Measurements from ENCODE around the gene CCL8.
"Not testable (repeated sequence)": the region's sequence is repeated elsewhere in the genome, so short reads cannot be mapped to it uniquely, and the experiment has no call there.

Gene CCL8

DNA sequence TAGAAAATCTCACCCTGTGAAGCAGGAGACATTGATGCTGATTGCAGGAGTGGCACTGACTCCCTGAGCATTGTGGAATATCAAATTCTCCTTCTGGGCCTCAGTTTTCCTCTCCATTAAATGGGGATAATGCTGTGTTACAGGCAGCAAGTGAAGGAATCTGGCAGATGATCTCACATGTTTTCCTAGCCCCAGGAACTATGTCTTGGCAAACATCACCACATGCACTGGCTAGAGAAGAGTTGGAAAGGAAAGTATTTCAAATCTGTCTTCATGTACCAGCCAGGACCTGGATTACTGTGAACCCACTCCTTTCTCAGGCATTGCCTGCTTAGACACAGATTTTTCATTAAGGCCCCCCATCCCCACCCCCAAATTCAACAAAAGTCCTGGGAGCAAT, 13.6 kb upstream of the CCL8 start:
- H3K27ac Mint-ChIP-seq = no peak overlapping the region
- H3K36me3 Mint-ChIP-seq = no peaks in the 10 kb centered on the region
- no peak overlapping the region for H3K4me3 Mint-ChIP-seq
- H3K9me3 Mint-ChIP-seq = no peaks in the 10 kb centered on the region
- peaks cover 11% of the 10 kb centered on the region for H3K27me3 Mint-ChIP-seq
- H3K4me1 Mint-ChIP-seq = no peaks in the 10 kb centered on the region

DNA sequence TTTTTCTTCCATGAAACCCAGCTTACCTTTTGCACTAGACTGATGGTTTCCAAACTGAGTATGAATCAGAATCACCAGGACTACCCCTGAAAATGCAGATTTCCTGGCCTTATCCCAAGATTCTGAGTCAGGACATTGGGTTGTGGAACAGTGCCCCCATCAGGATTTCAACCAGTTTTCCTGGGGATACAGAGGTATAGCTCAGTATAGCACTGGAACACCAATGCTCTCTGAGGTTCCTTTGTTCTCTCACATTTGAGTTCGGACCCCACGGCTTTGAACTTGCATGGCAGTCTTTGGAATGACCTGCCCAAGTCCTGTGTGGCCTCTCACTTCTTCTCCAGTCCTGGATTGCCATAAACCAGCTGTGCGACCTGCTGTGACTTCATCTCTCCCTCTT, 12.8 kb upstream of the CCL8 start:
- Mint-ChIP-seq H3K9me3 (no peaks in the 10 kb centered on the region), H3K36me3 (no peaks in the 10 kb centered on the region), H3K27ac (no peak overlapping the region), H3K4me3 (no peak overlapping the region), H3K27me3 (peaks cover 5% of the 10 kb centered on the region), H3K4me1 (no peaks in the 10 kb centered on the region)

DNA sequence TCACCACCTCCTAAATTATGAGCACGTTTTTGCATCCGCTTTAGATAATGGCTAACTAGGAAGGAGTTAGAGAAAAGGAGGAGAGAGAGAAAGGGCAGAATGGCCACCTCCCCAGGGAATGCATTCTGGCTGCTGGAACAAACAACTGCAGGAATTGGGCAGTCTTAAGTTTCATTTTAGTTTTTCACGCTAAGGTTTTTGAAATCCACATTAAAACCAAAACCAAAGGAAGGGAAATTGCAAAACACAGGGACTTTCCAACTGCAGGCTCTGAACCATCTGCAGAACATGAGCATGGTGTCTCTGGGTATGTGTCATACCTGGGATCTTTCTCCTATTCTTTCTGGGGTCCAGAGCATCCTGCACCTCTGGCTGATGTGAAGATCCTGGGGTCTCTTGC, 12.1 kb upstream of the CCL8 start:
- Mint-ChIP-seq H3K4me3 (no peak overlapping the region), H3K36me3 (no peaks in the 10 kb centered on the region), H3K27me3 (peaks cover 4% of the 10 kb centered on the region), H3K9me3 (no peaks in the 10 kb centered on the region), H3K27ac (no peak overlapping the region), H3K4me1 (no peaks in the 10 kb centered on the region)

DNA sequence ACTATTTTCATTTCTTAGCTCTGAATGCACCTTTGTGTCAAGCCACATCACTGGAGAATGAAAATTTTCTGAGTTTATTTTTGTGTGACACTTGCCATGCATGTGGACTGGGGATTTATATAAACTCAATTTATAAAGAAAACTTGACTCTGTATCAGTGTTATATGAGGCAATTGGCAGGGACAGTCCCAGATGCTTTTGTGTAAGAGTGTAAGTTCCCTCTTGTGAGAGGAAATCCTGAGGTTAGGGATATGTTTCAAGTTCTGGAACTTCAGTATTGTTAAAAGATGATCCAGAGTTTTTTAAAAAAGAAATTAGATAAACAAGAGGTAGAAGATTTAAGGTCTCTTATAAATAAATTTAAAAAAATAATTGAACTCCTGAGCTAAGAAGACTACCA, 10.9 kb upstream of the CCL8 start:
- no peaks in the 10 kb centered on the region for H3K36me3 Mint-ChIP-seq
- H3K9me3 Mint-ChIP-seq = no peaks in the 10 kb centered on the region
- peaks cover 4% of the 10 kb centered on the region for H3K27me3 Mint-ChIP-seq
- H3K27ac Mint-ChIP-seq = no peak overlapping the region
- H3K4me3 Mint-ChIP-seq = no peak overlapping the region
- H3K4me1 Mint-ChIP-seq = no peaks in the 10 kb centered on the region

DNA sequence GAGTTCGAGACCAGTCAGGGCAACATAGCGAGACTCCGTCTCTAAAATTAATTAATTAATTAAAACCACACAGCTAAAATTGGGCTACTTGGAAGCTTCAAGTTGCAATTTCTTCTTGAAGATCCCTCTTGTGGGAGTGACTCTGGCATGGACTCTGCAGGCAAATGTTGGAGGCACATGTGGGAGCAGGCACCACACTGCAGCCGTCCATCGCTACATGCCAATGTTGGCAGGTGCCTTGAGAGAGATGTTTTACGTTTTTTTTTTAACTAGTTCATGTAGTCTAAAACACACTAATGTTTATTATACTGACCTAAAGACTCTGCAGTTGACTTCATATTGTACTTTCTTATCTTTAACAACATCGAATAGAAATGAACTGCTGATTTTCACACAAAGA, 7.9 kb upstream of the CCL8 start:
- H3K4me1 Mint-ChIP-seq = no peaks in the 10 kb centered on the region
- no peak overlapping the region for H3K4me3 Mint-ChIP-seq
- no peaks in the 10 kb centered on the region for H3K36me3 Mint-ChIP-seq
- H3K27me3 Mint-ChIP-seq = peaks cover 6% of the 10 kb centered on the region
- H3K9me3 Mint-ChIP-seq = no peaks in the 10 kb centered on the region
- no peak overlapping the region for H3K27ac Mint-ChIP-seq

DNA sequence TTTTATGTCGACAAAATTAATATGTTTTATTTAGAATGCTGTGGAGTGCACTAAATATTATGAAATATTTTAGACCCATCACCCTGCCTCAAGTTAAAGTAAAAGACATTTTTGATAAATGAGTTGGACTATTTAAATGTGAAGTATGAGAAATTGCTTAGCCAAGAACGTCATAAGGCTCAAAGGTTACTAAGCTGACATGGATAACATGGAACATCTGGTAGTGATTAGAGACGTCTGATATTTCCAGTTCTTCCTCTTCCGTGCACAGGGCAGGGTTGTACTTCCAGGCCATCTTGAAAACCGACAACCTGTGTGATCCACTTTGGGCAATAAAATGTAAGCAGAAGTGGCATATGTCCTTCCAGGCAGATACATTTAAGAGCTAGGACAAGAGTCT, 7.2 kb upstream of the CCL8 start:
- Mint-ChIP-seq H3K27me3 (peaks cover 6% of the 10 kb centered on the region), H3K4me3 (no peak overlapping the region), H3K36me3 (no peaks in the 10 kb centered on the region), H3K4me1 (no peaks in the 10 kb centered on the region), H3K27ac (no peak overlapping the region), H3K9me3 (no peaks in the 10 kb centered on the region)

DNA sequence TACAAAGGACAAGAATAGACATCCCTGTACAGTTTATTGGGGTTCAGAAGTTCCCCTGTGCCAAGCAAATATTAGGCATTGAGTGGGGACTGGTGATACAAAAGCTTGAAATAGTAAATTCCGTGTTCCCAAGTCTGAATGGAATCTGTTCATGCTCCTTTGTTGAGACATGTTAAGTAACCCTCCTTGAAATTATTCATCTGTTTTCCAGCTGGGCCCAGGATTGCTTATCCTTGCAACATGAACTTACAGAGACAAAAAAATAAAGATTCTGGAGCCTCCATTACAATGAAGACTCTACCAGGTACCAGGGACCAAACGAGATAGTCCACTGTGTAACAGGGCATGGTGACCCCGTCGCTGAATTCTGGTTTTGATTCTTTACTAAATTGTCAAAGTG, 6.1 kb upstream of the CCL8 start:
- Mint-ChIP-seq H3K27ac (no peak overlapping the region), H3K36me3 (no peaks in the 10 kb centered on the region), H3K9me3 (no peaks in the 10 kb centered on the region), H3K4me3 (no peak overlapping the region), H3K4me1 (no peaks in the 10 kb centered on the region), H3K27me3 (peaks cover 6% of the 10 kb centered on the region)

DNA sequence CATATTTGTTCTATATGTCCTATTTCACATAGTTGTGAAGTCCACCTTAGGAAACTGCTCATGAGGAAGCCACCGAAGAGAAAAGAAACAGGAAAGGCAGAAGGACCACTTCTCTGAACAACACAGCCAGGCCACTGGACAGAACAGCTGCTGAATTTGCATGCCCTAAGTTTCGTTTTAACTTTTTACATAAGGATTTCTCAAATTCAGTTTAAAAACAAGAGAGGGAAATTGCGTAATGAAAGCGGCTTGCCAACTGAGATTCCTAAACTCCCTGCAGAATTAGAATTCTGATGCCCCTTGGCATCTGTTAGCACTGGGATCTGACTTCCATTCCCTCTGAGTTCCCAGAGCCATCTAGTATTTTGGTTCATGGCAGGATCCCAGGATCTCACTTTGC, 5.0 kb upstream of the CCL8 start:
- H3K27me3 Mint-ChIP-seq = peaks cover 6% of the 10 kb centered on the region
- H3K36me3 Mint-ChIP-seq = no peaks in the 10 kb centered on the region
- no peaks in the 10 kb centered on the region for H3K9me3 Mint-ChIP-seq
- H3K4me1 Mint-ChIP-seq = no peaks in the 10 kb centered on the region
- H3K27ac Mint-ChIP-seq = no peak overlapping the region
- no peak overlapping the region for H3K4me3 Mint-ChIP-seq

DNA sequence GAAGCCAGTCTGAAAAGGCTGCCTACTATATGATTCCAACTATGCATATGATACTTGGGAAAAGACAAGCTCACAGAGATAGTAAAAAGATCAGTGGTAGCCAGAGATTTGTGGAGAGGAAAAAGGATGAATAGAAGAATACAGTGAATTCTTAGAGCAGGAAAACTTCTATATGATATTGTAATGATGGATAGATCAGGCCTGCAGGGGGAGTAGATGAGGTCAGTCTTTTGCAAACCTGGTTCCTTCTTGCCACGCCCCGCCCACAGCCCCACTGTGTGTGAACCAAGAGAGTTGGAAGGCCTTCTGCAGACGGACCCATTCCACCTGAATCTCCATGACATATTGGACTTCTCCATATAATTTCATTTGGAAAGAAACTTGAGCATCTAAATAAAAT, 761 bp upstream of the CCL8 start:
- Mint-ChIP-seq H3K36me3 (no peaks in the 10 kb centered on the region), H3K4me3 (no peak overlapping the region), H3K9me3 (no peaks in the 10 kb centered on the region), H3K27ac (no peak overlapping the region), H3K27me3 (peaks cover 6% of the 10 kb centered on the region), H3K4me1 (no peaks in the 10 kb centered on the region)

DNA sequence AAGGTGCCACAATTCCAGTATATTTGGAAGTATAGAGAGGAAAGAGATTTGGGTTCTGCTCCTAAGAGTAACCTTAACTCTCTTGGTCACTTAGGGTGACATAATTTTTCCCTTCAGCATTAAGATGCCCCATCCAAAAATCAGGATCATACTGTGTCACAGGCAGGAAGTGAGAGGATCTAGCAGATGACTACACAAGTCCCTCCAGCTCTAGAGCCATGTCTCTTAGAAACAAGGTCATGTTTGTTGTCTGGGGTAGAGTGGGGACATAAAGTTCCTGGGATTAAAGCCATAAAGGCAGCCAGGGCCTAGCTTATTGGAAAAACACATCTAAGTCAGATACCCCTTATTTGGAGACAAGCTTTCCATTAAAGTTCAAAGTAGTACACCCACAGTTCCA, 2.7 kb downstream of the CCL8 start:
- H3K27ac Mint-ChIP-seq = no peak overlapping the region
- peaks cover 6% of the 10 kb centered on the region for H3K27me3 Mint-ChIP-seq
- no peaks in the 10 kb centered on the region for H3K36me3 Mint-ChIP-seq
- H3K9me3 Mint-ChIP-seq = peaks cover 12% of the 10 kb centered on the region
- H3K4me3 Mint-ChIP-seq = no peak overlapping the region
- H3K4me1 Mint-ChIP-seq = no peaks in the 10 kb centered on the region

DNA sequence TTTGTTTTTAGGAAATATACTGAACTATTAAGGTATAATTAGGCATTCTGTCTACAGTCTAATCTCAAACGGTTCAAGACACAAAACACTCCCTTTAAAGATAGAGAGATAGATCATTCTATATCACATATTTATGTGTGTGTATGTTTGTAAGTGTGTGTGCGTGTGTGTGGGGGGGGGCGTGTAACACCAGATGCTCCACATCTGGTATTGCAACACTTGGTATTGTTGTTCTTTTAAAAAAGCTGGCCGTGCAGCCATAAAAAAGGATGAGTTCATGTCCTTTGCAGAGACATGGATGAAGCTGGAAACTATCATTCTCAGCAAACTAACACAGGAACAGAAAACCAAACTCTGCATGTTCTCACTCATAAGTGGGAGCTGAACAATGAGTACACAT, 8.3 kb downstream of the CCL8 start:
- Mint-ChIP-seq H3K27me3 (peaks cover 14% of the 10 kb centered on the region), H3K9me3 (peaks cover 12% of the 10 kb centered on the region)
- H3K27ac Mint-ChIP-seq, H3K4me1 Mint-ChIP-seq, H3K36me3 Mint-ChIP-seq, H3K4me3 Mint-ChIP-seq: not testable (repeated sequence)

DNA sequence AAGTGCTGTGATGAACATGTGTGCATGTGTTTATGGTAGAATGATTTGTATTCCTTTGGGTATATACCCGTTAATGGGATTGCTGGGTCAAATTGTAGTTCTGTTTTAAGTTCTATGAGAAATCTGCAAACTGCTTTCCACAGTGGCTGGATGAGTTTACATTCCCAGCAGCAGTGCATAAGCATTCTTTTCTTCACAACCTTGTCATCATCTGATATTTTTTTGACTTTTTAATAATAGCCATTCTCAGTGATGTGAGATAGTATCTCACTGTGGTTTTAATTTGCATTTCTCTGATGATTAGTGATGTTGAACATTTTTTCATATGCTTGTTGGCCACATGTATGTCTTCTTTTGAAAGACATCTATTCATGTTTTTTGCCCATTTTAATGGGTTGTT, 18.5 kb downstream of the CCL8 start:
- H3K27me3 Mint-ChIP-seq = peaks cover 24% of the 10 kb centered on the region
- no peaks in the 10 kb centered on the region for H3K9me3 Mint-ChIP-seq
- H3K27ac Mint-ChIP-seq = no peak overlapping the region
- no peaks in the 10 kb centered on the region for H3K36me3 Mint-ChIP-seq
- no peak overlapping the region for H3K4me3 Mint-ChIP-seq
- H3K4me1 Mint-ChIP-seq = no peaks in the 10 kb centered on the region

DNA sequence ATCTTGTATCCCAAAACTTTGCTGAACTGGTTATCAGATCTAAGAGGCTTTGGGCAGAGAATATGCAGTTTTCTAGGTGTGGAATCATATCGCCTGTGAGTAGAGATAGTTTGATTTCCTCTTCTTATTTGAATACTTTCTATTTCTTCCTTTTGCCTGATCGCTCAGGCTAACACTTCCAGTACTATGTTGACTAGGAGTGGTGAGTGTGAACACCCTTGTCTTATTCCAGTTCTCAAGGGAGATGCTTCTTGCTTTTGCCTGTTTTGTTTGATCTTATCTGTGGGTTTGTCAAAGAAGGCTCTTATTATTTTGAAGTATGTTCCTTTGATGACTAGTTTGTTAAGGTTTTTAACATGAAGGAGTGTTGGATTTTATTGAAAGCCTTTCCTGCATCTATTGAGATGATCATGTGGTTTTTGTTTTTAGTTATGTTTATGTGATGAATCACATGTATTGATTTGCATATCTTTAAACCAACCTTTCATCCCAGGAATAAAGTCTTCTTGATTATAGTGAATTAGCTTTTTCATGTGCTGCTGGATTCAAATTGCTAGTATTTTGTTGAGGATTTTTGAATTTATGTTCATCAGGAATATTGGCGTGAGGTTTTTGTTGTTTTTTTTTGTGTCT, 20.0 kb downstream of the CCL8 start:
- Mint-ChIP-seq H3K4me1 (no peaks in the 10 kb centered on the region), H3K9me3 (no peaks in the 10 kb centered on the region), H3K36me3 (no peaks in the 10 kb centered on the region), H3K4me3 (no peak overlapping the region), H3K27me3 (peaks cover 32% of the 10 kb centered on the region), H3K27ac (no peak overlapping the region)

DNA sequence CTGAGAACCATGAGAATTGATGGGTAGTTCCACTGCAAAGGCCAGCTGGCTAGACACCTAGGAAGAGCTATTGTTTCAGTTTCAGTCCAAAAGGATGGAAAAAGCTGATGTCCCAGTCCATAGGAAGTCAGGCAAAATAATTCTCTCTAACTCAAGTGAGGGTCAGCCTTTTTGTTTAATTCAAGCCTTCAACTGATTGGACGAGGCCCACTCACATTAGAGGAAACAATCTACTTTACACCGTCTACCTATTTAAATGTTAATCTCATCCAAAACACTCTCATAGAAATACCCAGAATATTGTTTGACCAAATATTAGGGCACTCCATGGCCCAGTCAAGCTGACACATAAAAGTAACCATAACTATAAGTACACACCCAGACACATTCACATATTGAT, 22.7 kb downstream of the CCL8 start:
- H3K27ac Mint-ChIP-seq = no peak overlapping the region
- H3K36me3 Mint-ChIP-seq = no peaks in the 10 kb centered on the region
- H3K9me3 Mint-ChIP-seq = no peaks in the 10 kb centered on the region
- peaks cover 27% of the 10 kb centered on the region for H3K27me3 Mint-ChIP-seq
- no peak overlapping the region for H3K4me3 Mint-ChIP-seq
- no peaks in the 10 kb centered on the region for H3K4me1 Mint-ChIP-seq

DNA sequence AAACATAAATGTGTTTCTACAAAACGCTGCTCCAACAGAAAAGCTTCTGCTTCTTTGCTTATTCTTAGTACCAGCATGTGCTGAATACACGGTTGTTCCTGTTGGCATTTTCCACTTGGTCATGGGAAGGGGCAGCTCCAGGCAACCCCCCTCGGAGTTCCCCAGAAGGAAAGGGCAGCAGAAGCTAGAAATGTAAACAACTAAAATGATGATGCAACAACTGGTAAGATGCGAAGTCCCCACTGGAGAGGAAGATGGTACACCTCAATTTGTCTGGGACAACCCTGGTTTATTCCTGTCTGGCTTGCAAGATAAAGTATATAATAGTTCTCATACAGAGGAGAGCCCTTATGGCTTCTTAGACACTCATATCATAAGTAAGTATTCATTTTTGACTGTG, 27.8 kb downstream of the CCL8 start:
- no peaks in the 10 kb centered on the region for H3K9me3 Mint-ChIP-seq
- H3K4me1 Mint-ChIP-seq = no peaks in the 10 kb centered on the region
- H3K4me3 Mint-ChIP-seq = no peak overlapping the region
- H3K36me3 Mint-ChIP-seq = no peaks in the 10 kb centered on the region
- no peak overlapping the region for H3K27ac Mint-ChIP-seq
- H3K27me3 Mint-ChIP-seq = peaks cover 12% of the 10 kb centered on the region

DNA sequence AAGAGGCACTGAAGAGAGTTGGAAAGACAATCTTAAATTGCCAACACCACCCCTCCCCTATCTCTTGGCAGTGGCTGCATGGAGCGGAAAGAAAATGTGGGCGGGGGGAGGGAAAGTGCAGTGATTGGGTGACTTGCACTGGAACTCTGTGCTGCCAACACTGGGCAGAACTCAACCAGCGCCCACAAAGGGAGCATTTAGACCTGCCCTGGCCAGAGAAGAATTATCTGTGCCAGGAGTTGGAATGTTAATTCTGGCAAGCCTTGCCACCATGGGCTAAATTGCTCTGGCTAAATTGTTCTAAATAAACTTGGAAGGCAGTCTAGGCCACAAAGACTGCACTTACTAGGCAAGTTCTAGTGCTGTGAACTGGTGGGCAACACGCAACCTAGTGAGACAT, 30.5 kb downstream of the CCL8 start:
- H3K27ac Mint-ChIP-seq = no peak overlapping the region
- peaks cover 3% of the 10 kb centered on the region for H3K9me3 Mint-ChIP-seq
- H3K4me3 Mint-ChIP-seq = no peak overlapping the region
- H3K36me3 Mint-ChIP-seq = no peaks in the 10 kb centered on the region
- H3K4me1 Mint-ChIP-seq = no peaks in the 10 kb centered on the region
- H3K27me3 Mint-ChIP-seq = peaks cover 3% of the 10 kb centered on the region

DNA sequence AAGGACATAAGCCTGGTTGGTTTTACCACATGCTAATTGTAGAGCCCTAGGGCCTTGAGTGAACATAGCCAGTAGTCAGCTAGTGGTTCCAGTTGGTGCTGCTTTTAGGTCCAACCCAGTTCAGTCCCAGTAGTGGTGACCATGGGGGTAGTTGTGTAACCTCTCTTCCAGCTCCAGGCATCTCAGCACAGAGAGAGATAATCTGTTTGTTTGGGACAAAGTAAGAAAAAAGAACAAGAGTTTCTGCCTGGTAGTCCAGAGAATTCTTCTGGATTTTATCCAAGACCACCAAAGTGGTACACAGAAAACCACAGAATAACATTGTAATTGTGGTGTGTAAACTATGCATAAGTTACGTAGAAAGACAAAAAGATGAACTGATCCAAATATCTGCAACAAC, 31.9 kb downstream of the CCL8 start:
- no peaks in the 10 kb centered on the region for H3K4me1 Mint-ChIP-seq
- H3K4me3 Mint-ChIP-seq = no peak overlapping the region
- no peak overlapping the region for H3K27ac Mint-ChIP-seq
- peaks cover 2% of the 10 kb centered on the region for H3K27me3 Mint-ChIP-seq
- peaks cover 3% of the 10 kb centered on the region for H3K9me3 Mint-ChIP-seq
- no peaks in the 10 kb centered on the region for H3K36me3 Mint-ChIP-seq
